Left lung (tissue), 10 donors: ENCODE results near the gene MUC7. TPM values are rescaled to one million over a fixed set of nuclear protein-coding genes. Genes with fewer than 3 reads are reported as not detected.

Experiments
- ATAC-seq: fragments of 200-7000 bp; cut with Tn5 transposase; one replicate; pipeline ENCODE4 v1.9.1; 2020; ENCODE audit warnings: moderate library complexity
- DNase-seq, 4 donors: peaks; one replicate each; pipeline ENCODE4 v3.0.0-alpha.2; 2013 to 2020
- H3K27ac ChIP-seq, 2 donors: fragments of 200-600 bp; sonication (generic) in 1 of 2; one replicate each; pipeline versions ENCODE4 v1.5.0 to v1.8.0; 2020 to 2021
- H3K27me3 ChIP-seq, 2 donors: fragments of 200-600 bp; sonication (generic) in 1 of 2; one replicate each; pipeline versions ENCODE4 v1.5.0 to v1.8.0; 2020 to 2021
- H3K36me3 ChIP-seq, 2 donors: fragments of 200-600 bp; sonication (generic) in 1 of 2; one replicate each; pipeline versions ENCODE4 v1.5.0 to v1.8.0; 2020 to 2021
- H3K4me1 ChIP-seq, 2 donors: fragments of 200-600 bp; one replicate each; pipeline ENCODE4 v1.8.0; 2021
- H3K4me3 ChIP-seq, 2 donors: fragments of 200-600 bp; sonication (generic) in 1 of 2; one replicate each; pipeline versions ENCODE4 v1.5.0 to v1.8.0; 2020 to 2021; ENCODE audit warnings: mild to moderate bottlenecking in 1 of 2
- H3K9me3 ChIP-seq, 2 donors: fragments of 200-600 bp; sonication (generic) in 1 of 2; one replicate each; pipeline versions ENCODE4 v1.5.0 to v1.8.0; 2020 to 2021
- intact Hi-C, 2 donors: fragments of 100-400 bp; cut with DNase I; formaldehyde crosslinking; loops; one replicate each; pipeline versions ENCODE4 v1.11.2 to v1.14.2; 2022
- polyA plus RNA-seq, 6 donors: library from polyadenylated mRNA; unstranded; fragments of 120-200 nt; gene quantifications; one replicate each; pipeline ENCODE4 v1.2.1, GENCODE V29; 2013; ENCODE audit not compliant: insufficient read length in 6 of 6
- total RNA-seq, 2 donors: library from RNA; stranded (reverse); fragmentation: NEBNext Ultra II Directional; extraction: Animal tissue kit (Norgen Biotek cat#: 25700); gene quantifications; one replicate each; pipeline ENCODE4 v1.2.1, GENCODE V29; 2021
- TF ChIP-seq, protein P1 (sequence below), 2 donors: fragments of 200-600 bp; sonication (generic) in 1 of 2; IDR thresholded peaks; one replicate each; pipeline versions ENCODE4 v1.5.0 to v1.8.0; 2021; ENCODE audit warnings: antibody characterized with exemption in 2 of 2
- donor health status: DM: no; HTN: yes; CAD: no.
- donor health status: DM: no; HTN: no; CAD: no.

Gene MUC7
- total and polyA plus RNA-seq, 8 donors, result not detected

DNA sequence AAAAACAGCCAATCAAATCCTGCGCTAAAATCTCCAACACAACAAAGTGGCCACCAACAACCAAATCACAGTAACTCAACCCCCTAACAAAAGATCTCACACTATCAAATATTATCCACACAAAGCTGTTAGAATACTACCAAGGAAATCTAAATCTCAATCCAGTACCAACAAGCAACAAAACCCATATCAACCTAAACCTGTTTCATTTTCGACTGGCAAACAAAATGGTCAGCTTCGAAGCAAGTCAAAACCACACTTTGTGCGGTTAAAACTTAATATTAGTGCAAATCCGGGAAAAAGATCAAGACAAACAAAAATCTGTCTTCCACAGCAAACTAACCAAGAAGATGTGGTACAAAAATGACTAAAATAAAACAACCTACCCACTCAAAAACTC is 28.7 kb upstream of the MUC7 start:
- H3K36me3 ChIP-seq, result no peaks in the 10 kb centered on the region
- intact Hi-C loops, result no loop called here
- H3K4me3 ChIP-seq, result no peak overlapping the region
- ATAC-seq (no peak), DNase-seq (no peak)
- no peaks in the 10 kb centered on the region for H3K4me1 ChIP-seq
- H3K27ac ChIP-seq, result no peak overlapping the region
- TF ChIP-seq, protein P1, sequence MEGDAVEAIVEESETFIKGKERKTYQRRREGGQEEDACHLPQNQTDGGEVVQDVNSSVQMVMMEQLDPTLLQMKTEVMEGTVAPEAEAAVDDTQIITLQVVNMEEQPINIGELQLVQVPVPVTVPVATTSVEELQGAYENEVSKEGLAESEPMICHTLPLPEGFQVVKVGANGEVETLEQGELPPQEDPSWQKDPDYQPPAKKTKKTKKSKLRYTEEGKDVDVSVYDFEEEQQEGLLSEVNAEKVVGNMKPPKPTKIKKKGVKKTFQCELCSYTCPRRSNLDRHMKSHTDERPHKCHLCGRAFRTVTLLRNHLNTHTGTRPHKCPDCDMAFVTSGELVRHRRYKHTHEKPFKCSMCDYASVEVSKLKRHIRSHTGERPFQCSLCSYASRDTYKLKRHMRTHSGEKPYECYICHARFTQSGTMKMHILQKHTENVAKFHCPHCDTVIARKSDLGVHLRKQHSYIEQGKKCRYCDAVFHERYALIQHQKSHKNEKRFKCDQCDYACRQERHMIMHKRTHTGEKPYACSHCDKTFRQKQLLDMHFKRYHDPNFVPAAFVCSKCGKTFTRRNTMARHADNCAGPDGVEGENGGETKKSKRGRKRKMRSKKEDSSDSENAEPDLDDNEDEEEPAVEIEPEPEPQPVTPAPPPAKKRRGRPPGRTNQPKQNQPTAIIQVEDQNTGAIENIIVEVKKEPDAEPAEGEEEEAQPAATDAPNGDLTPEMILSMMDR (IDR thresholded peaks at IDR 0.05), result no peak
- H3K27me3 ChIP-seq, result no peaks in the 10 kb centered on the region
- H3K9me3 ChIP-seq, result no peaks in the 10 kb centered on the region

DNA sequence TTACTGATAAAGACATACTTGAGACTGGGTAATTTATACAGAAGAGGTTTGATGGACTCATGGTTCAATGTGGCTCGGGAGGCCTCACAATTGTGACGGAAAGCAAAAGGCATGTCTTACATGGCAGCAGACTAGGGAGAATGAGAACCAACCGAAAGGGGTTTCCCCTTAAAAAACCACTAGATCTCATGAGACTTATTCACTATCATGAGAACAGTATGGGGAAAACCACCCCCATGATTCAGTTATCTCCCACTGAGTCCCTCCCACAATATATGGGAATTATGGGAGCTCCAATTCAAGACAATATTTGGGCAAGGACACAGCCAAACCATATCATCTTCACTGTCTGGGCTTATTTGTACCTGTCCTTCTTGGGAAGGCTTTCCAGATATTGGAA is 22.8 kb upstream of the MUC7 start:
- peaks cover 0 to 9% of the 10 kb centered on the region in 2 donors for H3K9me3 ChIP-seq
- no peak overlapping the region for H3K4me3 ChIP-seq
- TF ChIP-seq, protein P1 (IDR thresholded peaks at IDR 0.05), result no peak
- no peaks in the 10 kb centered on the region for H3K36me3 ChIP-seq
- no peak overlapping the region for H3K27ac ChIP-seq
- H3K27me3 ChIP-seq, result no peaks in the 10 kb centered on the region
- DNase-seq (no peak), ATAC-seq (no peak)
- intact Hi-C loops, result no loop called here
- no peaks in the 10 kb centered on the region for H3K4me1 ChIP-seq

DNA sequence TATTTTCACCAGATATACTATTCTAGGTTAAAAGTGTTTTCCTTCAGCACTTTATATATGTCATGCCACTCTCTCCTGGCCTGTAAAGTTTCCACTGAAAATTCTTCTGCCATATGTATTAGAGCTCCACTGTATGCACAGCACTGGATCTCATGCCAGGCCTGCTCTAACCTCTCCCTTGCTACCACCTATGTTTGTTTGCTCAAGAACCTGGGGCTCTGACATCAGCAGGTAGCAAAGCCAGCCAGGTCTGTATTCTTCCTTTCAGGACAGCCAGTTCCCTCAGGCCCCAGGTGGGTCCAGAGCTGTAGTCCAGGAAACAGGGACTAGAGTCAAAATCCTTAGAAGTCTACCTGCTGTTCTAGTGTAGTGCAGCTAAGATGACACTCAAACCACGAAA is 19.1 kb upstream of the MUC7 start:
- Histone ChIP-seq H3K27me3 (no peaks in the 10 kb centered on the region), H3K27ac (no peak overlapping the region), H3K4me1 (no peaks in the 10 kb centered on the region), H3K9me3 (peaks cover 0 to 9% of the 10 kb centered on the region in 2 donors), H3K36me3 (no peaks in the 10 kb centered on the region), H3K4me3 (no peak overlapping the region)
- no peak for ATAC-seq
- no peak for DNase-seq
- TF ChIP-seq, protein P1 (IDR thresholded peaks at IDR 0.05), result no peak
- intact Hi-C loops, result no loop called here

DNA sequence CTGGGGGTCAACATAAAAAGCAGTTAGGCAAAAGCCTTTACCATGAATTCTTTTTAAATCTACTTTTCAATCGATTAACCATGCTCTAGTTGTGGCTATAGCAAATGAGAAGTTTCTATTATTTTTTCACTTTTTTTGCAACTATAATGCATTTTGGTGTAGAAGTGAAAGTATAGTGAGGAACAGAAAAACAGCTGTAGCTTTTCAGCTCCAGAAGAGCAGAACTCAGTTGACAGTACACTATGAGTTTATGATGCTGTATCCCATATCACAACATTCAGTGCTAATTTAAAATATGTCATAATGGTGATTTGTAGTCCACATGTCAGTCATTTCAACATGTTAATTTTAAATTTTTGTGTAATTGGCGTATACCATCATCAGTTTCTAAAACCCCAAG is 8.7 kb upstream of the MUC7 start:
- Histone ChIP-seq H3K4me1 (no peaks in the 10 kb centered on the region), H3K9me3 (no peaks in the 10 kb centered on the region), H3K4me3 (no peak overlapping the region), H3K27me3 (no peaks in the 10 kb centered on the region), H3K36me3 (no peaks in the 10 kb centered on the region), H3K27ac (no peak overlapping the region)
- TF ChIP-seq, protein P1 (IDR thresholded peaks at IDR 0.05), result no peak
- no peak for DNase-seq
- intact Hi-C loops, result no loop called here
- ATAC-seq, result no peak

DNA sequence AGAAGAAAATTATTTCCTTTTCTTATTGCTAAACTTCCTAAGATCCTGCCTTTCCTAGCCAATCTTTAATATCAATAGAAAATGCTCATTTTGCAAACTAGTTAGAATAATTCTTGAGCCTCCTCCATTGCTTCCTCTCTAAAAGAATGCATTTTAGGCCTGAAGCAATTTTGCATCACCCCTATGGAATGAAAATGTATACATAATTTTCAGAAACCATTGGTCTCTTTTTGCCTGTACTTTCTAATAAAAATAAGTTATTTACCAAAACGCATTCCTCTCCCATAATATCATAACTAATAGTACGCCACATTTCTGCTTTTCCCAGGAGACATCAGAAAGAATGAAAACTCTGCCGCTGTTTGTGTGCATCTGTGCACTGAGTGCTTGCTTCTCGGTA is 1.7 kb downstream of the MUC7 start:
- H3K36me3 ChIP-seq, result no peaks in the 10 kb centered on the region
- H3K4me3 ChIP-seq, result no peak overlapping the region
- peaks cover 0 to 5% of the 10 kb centered on the region in 2 donors for H3K9me3 ChIP-seq
- no peaks in the 10 kb centered on the region for H3K27me3 ChIP-seq
- H3K27ac ChIP-seq, result no peak overlapping the region
- TF ChIP-seq, protein P1 (IDR thresholded peaks at IDR 0.05), result no peak
- DNase-seq (no peak), ATAC-seq (no peak)
- H3K4me1 ChIP-seq, result no peaks in the 10 kb centered on the region
- intact Hi-C loops, result no loop called here
